ENCODE measurements around the gene SNAI3.

Gene SNAI3

DNA sequence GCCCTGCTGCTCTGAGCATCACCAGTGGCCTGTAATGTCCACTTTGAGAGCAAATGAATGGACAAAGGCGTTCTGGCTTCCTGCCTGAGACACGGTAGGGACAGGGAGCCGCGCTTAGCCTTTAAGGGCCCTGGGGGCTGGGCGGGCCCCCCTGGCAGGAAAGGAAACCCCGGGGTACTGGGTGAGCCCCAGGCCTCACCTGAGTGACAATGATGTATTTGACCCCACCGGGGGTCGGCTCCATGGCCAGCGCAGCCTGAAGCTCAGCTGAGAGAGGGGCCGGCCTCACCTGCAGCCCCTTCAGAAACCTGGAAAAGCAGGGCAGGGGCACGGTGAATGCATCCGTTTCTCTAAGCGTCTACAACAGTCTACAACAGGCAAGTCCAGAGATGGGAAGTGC is 33.2 kb downstream of the SNAI3 start:
- in situ Hi-C loops (cut with MboI; ENCODE audit: low sequenced_read_pairs), result no loop called here

DNA sequence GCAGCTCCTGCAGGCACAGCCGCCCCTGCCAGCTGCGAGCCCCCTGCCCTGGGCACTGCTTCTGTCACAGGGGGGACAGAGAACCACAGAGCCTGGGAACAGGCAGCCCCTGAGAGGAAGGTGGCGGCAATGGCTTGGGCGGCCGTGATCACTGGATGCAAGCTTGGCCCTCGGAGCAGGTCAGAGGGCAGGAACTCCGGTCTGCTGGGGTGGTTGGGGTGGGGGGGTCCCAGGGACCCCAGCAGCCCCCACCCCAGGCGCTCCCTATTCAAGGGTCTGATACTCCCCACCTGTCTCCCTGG is 33.6 kb downstream of the SNAI3 start:
- in situ Hi-C loops (cut with MboI; ENCODE audit: low sequenced_read_pairs), result no loop called here

- in situ Hi-C loops (cut with MboI; ENCODE audit: low sequenced_read_pairs), result no loop called here
These were observed 34.1 kb downstream of the SNAI3 start for GRCh38 chr16:88651989-88652761.

DNA sequence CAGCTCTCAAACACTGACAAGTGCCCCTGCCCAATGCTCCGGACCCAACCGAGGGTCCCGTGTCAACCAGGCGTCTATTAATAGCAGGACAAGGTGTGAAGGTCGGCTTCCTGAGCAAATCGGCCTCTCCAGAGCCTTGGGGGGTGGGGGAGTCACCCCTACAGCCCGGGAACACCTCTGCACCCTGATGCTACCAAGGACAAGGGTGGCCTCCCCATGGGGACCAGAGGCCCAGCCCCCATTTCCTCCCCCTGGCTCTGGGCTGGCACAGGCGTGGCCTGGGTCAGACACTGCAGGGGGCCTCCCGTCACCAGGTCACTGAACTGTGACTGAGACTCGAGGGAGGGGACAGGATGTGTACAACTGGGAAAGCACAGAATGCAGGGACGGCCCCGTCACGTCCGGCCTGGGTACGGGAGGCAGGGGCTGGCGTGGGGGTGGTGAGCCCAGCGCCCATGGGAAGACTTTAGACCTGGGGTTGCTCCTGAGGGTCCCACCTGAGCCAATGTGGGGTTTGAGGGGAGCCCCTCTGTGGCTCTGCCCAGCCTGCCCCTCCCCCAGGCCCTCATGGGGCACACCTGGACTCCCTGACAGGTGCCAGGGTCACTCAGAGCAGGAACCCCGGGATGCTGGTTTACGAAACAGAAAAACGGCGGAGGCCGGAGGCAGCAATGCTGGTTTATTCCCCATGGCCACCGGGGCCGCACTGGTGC is 34.9 kb downstream of the SNAI3 start:
- in situ Hi-C loops (cut with MboI; ENCODE audit: low sequenced_read_pairs), result no loop called here

DNA sequence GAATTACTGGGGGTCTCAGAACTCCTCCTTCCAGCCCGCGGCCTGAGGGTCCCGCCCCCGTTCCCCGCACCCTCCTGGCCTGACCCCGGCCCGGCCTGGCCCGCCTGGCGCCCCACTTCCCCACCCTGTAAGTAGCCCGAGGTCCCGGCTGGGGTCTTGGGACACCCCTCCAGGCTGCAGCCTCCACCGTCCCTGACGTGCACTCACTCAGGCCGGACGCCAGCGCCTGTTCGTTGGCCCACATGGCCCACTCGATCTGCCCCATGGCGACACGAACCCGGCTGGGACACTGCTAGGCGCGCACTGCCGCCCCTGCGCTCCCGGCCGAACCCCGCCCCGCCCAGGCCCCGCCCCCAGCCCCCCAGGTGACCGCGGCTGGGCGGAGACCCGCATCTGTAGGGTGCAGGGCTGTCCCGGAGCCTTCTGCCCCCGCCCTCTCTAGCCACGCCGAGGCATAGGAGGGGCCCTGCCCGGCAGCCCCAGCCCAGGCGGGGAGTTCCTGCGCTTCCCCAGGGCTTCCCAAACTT is 35.5 kb downstream of the SNAI3 start, which contains the start of gene CYBA:
Gene CYBA, minus strand, starts transcription at position 305 of the 527 bp plus-strand sequence. Its CDS starts 40 bp downstream, at position 265.
- in situ Hi-C loops (cut with MboI; ENCODE audit: low sequenced_read_pairs), result no loop called here

DNA sequence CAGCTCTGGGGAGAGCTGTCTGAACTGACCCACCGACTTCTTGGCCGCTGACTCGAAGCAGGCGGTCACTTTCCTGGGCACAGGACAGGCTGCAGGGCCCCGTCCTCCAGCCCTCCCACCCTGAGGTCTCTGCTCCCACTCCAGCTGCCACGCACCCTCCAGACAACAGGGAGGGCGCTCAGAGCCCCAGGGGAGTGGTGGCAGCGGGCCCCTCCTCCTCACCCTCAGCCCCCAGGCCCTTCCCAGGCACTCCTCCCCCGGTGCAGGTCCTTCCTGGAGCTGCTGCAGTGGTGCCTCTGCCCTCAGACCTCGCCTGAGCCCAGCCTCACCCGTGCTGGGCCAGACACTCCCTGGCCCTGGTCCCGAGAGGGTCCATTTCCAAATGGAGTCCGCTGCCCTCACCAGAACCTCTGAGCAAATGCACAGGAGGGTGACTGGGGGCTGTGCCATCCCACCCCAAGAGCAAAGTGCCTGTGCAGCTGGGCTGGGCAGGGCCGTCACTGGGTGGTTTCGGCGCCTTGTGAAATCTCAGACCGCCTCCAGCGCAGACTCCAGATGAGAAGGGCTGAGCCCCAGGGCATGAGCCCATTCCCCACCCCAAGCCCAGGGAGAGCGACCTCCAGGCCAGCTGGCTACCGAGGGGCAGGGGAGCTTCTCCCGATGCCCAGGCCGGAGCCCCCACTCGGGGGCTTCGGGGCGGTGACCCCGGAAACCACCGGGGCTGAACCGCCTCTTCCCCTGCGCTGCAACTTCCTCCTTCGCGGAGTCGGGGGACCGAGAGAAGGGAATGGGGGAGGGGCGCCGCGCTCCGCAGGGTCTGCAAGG is 36.2 kb downstream of the SNAI3 start:
- in situ Hi-C loops (cut with MboI; ENCODE audit: low sequenced_read_pairs), result no loop called here

DNA sequence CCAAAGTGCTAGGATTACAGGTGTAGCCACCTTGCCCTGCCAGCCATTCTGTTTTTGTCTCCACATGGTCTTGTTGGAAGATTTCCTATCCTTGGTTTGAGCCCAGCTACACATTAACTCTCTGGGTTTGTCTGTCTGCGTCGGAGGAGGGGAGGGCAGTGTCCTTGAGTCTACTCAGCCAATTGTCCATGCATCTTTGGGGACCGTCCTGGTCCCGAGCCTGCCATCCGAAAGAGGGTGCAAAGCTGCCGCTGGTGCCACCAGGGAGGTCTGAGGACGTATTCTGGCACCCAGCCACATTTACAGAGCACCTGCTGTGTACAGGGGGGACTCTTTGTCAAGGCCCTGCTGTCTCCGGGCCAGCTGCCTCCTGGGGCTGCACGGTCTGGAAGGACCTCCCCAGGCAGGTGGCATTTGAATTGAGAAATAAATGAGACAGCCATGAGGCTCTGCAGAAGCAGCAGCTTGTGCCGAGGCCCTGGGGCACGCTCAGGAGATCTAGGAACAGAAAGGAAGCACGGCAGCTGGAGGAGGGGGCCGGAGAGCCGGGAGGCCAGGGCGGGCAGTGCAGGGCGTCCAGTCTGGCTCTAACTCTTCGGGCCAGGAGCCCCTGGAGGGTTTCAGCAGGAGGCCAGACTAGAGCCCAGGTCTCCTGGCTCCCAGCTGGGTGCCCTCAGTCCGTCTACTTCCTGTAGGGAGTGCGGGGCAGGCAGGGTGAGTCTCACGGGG is 36.9 kb downstream of the SNAI3 start:
- in situ Hi-C loops (cut with MboI; ENCODE audit: low sequenced_read_pairs), result no loop called here

- in situ Hi-C loops (cut with MboI; ENCODE audit: low sequenced_read_pairs), result no loop called here
These were observed 38.9 kb downstream of the SNAI3 start for GRCh38 chr16:88647178-88648070.

- in situ Hi-C loops (cut with MboI; ENCODE audit: low sequenced_read_pairs), result no loop called here
These were observed 39.8 kb downstream of the SNAI3 start for GRCh38 chr16:88646345-88647034.

DNA sequence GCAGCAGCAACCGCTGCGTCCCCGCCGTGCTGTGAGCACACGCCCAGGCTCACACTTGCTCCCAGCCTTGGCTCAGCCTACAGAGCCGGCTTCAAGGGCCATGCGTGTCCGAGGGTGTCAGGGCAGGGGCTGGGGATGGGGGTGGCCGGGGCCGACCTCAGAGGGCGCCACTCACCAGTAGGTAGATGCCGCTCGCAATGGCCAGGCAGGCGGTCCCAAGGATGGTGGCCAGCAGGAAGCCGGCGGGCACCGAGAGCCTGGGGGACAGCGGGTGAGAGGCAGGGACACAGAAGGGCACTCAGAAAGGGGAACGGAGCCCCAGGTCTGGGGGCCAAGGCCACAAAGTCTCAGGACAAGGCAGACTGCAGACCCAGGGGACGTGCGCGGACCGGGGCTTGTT is 40.4 kb downstream of the SNAI3 start:
- in situ Hi-C loops (cut with MboI; ENCODE audit: low sequenced_read_pairs), result no loop called here

DNA sequence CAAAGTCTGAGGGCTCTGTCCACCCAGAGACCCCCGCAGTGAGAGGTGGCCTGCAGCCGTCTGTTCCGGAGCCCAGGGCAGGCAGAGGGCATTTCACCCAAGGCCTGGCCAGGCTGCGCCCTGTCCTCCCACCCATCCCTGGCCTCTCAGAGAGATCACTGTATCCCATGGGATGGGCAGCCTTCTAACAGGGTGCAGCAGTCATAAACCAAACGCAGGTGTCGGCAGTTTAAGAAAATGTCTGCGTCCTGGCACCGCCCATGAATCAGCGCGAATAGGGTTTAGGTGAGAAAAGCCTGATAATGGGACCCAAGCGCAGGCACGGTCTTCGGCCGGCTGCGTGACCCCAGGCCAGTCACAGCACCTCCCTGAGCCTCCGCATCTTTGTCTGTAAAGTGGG is 40.9 kb downstream of the SNAI3 start:
- in situ Hi-C loops (cut with MboI; ENCODE audit: low sequenced_read_pairs), result no loop called here

GRCh38 chr16:88643644-88643932 is 42.7 kb downstream of the SNAI3 start:
- in situ Hi-C loops (cut with MboI; ENCODE audit: low sequenced_read_pairs), result no loop called here

- in situ Hi-C loops (cut with MboI; ENCODE audit: low sequenced_read_pairs), result no loop called here
These were observed 43.2 kb downstream of the SNAI3 start for GRCh38 chr16:88642881-88643643.

DNA sequence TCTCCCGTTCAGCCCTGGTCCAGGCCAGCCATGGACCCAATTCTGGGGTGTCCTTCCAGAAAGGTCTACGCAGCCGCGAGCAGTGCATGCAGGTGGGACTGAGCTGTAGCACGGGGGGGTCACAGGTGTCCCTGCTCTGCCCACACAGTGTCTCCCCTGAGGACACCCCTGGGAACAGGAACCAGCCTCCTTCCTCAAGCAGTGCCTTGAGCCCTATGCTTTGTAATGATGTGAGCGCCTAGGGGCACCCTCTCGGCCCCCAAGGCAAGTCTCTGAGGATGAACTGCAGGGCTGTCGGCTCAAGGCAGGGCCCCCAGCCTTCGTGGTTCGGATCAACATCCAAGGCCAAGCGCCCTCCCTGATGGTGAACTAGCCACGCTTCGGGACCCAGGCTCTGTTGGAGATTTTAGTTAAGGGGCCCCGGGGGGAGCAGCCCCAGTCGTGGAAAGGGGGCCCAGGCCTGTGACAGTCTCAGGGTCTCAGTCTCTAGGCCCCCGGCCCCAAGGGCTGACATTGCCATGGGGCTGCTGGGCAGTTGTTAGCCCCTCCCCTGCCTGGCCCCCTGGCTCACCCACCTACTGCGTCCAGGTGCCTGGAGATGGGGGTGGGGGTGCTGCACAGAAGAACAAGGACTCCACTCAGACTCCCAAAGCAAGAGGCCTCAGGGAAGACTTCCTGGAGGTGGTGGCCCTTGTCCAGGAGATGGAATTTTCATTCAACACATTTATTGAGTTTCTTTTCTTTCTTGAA is 45.6 kb downstream of the SNAI3 start:
- in situ Hi-C loops (cut with MboI; ENCODE audit: low sequenced_read_pairs), result no loop called here

DNA sequence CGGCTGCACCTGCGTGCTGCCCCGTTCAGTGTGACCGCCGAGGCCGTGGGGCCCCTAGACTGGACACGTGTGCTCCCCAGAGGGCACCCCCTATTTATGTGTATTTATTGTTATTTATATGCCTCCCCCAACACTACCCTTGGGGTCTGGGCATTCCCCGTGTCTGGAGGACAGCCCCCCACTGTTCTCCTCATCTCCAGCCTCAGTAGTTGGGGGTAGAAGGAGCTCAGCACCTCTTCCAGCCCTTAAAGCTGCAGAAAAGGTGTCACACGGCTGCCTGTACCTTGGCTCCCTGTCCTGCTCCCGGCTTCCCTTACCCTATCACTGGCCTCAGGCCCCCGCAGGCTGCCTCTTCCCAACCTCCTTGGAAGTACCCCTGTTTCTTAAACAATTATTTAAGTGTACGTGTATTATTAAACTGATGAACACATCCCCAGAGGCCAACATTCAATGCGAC is 46.2 kb downstream of the SNAI3 start:
- in situ Hi-C loops (cut with MboI; ENCODE audit: low sequenced_read_pairs), result no loop called here

DNA sequence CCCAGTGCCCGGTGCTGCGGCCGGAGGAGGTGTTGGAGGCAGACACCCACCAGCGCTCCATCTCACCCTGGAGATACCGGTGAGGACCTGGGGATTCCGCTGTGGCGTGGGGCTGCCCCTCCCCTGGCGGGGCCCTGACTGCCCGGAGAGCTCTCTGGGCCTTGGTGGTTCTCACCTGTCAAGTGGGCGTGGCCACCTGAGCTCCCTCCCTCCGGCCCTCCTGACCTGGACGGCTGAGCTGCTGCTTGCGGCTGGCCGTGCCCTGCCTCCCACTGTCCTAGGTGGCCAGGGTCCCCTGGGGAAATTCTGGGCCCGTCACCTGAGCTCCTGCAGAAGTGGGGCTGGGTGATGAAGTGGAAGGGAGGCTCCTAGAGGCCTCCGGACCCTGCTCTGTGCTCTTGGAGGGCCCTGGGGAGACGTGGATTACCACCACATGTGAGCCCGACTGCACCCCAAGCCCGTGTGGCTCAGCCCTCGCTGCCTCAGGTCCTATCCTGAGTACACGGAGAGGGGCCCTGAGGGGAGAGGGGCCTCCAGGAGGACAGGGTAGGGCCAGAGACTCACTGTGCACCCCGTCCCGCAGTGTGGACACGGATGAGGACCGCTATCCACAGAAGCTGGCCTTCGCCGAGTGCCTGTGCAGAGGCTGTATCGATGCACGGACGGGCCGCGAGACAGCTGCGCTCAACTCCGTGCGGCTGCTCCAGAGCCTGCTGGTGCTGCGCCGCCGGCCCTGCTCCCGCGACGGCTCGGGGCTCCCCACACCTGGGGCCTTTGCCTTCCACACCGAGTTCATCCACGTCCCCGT is 46.9 kb downstream of the SNAI3 start:
- in situ Hi-C loops (cut with MboI; ENCODE audit: low sequenced_read_pairs), result no loop called here
